Measurements from ENCODE around the gene DVL1. TPM values are rescaled to one million over a fixed set of nuclear protein-coding genes. Genes with fewer than 3 reads are reported as not detected.

The DVL1 gene
- total RNA-seq, 1 experiment from 2014 or later, result 91.4 TPM

- no peak for TF ChIP-seq STAT6 (CRISPR knock-in tag; conservative IDR thresholded peaks at IDR 0.05; ENCODE audit: low read depth)
- no peak for TF ChIP-seq FOXP4 (CRISPR knock-in tag; IDR thresholded peaks at IDR 0.05)
- TF ChIP-seq CTCF (IDR thresholded peaks at IDR 0.05), result no peak
- TF ChIP-seq ZBTB43 (CRISPR knock-in tag; IDR thresholded peaks at IDR 0.05), result no peak
- TF ChIP-seq GTF2I (CRISPR knock-in tag; conservative IDR thresholded peaks at IDR 0.05), result no peak
- TF ChIP-seq ZNF425 (CRISPR knock-in tag; conservative IDR thresholded peaks at IDR 0.05), result no peak
These were observed 28.4 kb downstream of the DVL1 start (continued) for GRCh38 chr1:1320666-1321448.

GRCh38 chr1:1319646-1319941 lies 29.6 kb downstream of the DVL1 start:
- Mint-ChIP-seq H3K9me3 (no peaks in the 10 kb centered on the region), H3K27ac (peak overlapping the region; percentile 50; the same call in 1 of the 2 replicates), H3K4me3 (no peak overlapping the region), H3K36me3 (peaks cover 11% of the 10 kb centered on the region), H3K4me1 (peaks cover 25% of the 10 kb centered on the region), H3K27me3 (ENCODE audit: low read depth) (no peaks in the 10 kb centered on the region)
- CTCF ChIA-PET, result no interaction called here
- DNase-seq (ENCODE audit: low spot score), result no peak
- POLR2A ChIA-PET, result interaction anchor here (0.6 to 0.9 kb wide), 2 partner anchors 44 to 80 kb away, joined by 3 to 4 read pairs; no protein-coding TSS in a partner anchor
- ATAC-seq, result no peak
- TF ChIP-seq ZNF423 (CRISPR knock-in tag; IDR thresholded peaks at IDR 0.05) (no peak), ZNF281 (CRISPR knock-in tag; IDR thresholded peaks at IDR 0.05) (no peak), MXD4 (CRISPR knock-in tag; IDR thresholded peaks at IDR 0.05; ENCODE audit: borderline replicate concordance) (no peak), ATF6 (CRISPR knock-in tag; IDR thresholded peaks at IDR 0.05) (no peak), NFE2L1 (CRISPR knock-in tag; IDR thresholded peaks at IDR 0.05) (no peak), PRDM15 (CRISPR knock-in tag; IDR thresholded peaks at IDR 0.05) (no peak), FOXP4 (CRISPR knock-in tag; IDR thresholded peaks at IDR 0.05) (no peak)

Data from WTC11 (cell line).